DND-41 (cell line): ENCODE data around the gene TSPAN17.
A peak's percentile ranks its signal among the peaks of the same experiment; 100 is the strongest.

Experiments used
- ATAC-seq: fragments of 200-7000 bp; cut with Tn5 transposase; 3 replicates; pipeline ENCODE4 v1.9.1; 2021; ENCODE audit warnings: low read depth; ENCODE audit not compliant: insufficient read depth
- DNase-seq: peaks from one replicate; pipeline ENCODE4 v3.0.0-alpha.2; 2020
- H2AFZ ChIP-seq: 2 replicates; pipeline ENCODE4 v1.6.0; 2012; ENCODE audit warnings: low read depth, low read length
- H3K27ac ChIP-seq: 2 replicates; pipeline ENCODE4 v1.5.1; 2012; ENCODE audit warnings: low read length, inconsistent platforms
- H3K27me3 ChIP-seq: fragments of 200-600 bp; sonication (generic); 2 replicates; pipeline ENCODE4 v1.6.0; 2012; ENCODE audit warnings: low read length, mild to moderate bottlenecking, inconsistent platforms; ENCODE audit not compliant: insufficient read depth, poor library complexity
- H3K36me3 ChIP-seq: 2 replicates; pipeline ENCODE4 v1.5.1; 2012; ENCODE audit warnings: low read length, inconsistent platforms; ENCODE audit not compliant: insufficient read depth
- H3K4me1 ChIP-seq: 2 replicates; pipeline ENCODE4 v1.5.1; 2012; ENCODE audit warnings: mild to moderate bottlenecking, low read length; ENCODE audit not compliant: insufficient read depth
- H3K4me2 ChIP-seq: 2 replicates; pipeline ENCODE4 v1.6.0; 2012; ENCODE audit warnings: mild to moderate bottlenecking, moderate library complexity, low read length, inconsistent platforms; ENCODE audit not compliant: insufficient read depth
- H3K4me3 ChIP-seq, 2 experiments: fragments of 200-600 bp in 1 of 2; shearing (Covaris generic) in 1 of 2; 2 replicates each; pipeline ENCODE4 v1.5.1; 2012 to 2016; ENCODE audit warnings: inconsistent platforms in 2 of 2, low read length in 2 of 2, mild to moderate bottlenecking in 2 of 2, low read depth in 1 of 2, moderate library complexity in 1 of 2
- H3K79me2 ChIP-seq: 2 replicates; pipeline ENCODE4 v1.6.0; 2012; ENCODE audit warnings: low read length, inconsistent platforms; ENCODE audit not compliant: insufficient read depth
- H3K9ac ChIP-seq: 2 replicates; pipeline ENCODE4 v1.6.0; 2012; ENCODE audit warnings: low read depth, mild to moderate bottlenecking, inconsistent platforms, low read length, moderate library complexity
- H3K9me3 ChIP-seq: 2 replicates; pipeline ENCODE4 v1.5.1; 2012; ENCODE audit warnings: low read length, moderate library complexity, mild to moderate bottlenecking, inconsistent platforms; ENCODE audit not compliant: insufficient read depth, severe bottlenecking
- H4K20me1 ChIP-seq: 2 replicates; pipeline ENCODE4 v1.6.0; 2012; ENCODE audit warnings: low read length; ENCODE audit not compliant: insufficient read depth
- CTCF ChIP-seq: IDR thresholded peaks from 2 replicates; pipeline ENCODE4 v1.5.1; 2012; ENCODE audit warnings: borderline replicate concordance, low read length, moderate library complexity, mild to moderate bottlenecking; ENCODE audit not compliant: poor library complexity, severe bottlenecking; ENCODE audit errors: extremely low read depth
- EZH2 ChIP-seq: IDR thresholded peaks from 3 replicates; pipeline ENCODE4 v1.6.1; 2012; ENCODE audit warnings: borderline replicate concordance, low read depth, mild to moderate bottlenecking, moderate library complexity, low read length, inconsistent platforms; ENCODE audit not compliant: severe bottlenecking

TSPAN17 gene

GRCh38 chr5:176644878-176645670 is 2.2 kb upstream of the TSPAN17 start:
- H3K9me3 ChIP-seq: no peaks in the 10 kb centered on the region
- H2AFZ ChIP-seq: no peak overlapping the region
- H3K4me2 ChIP-seq: no peak overlapping the region
- peaks cover 33% of the 10 kb centered on the region for H3K4me1 ChIP-seq
- peaks cover 20% of the 10 kb centered on the region for H3K79me2 ChIP-seq
- H3K36me3 ChIP-seq: no peaks in the 10 kb centered on the region
- H3K4me3 ChIP-seq: no peak overlapping the region
- TF ChIP-seq EZH2: no peak
- no peak for TF ChIP-seq CTCF
- no peak overlapping the region for H3K27ac ChIP-seq
- H3K9ac ChIP-seq: no peak overlapping the region
- ATAC-seq (no peak), DNase-seq (no peak)
- H4K20me1 ChIP-seq: peaks cover 7% of the 10 kb centered on the region; the same call in 1 of the 2 replicates
- H3K27me3 ChIP-seq: no peaks in the 10 kb centered on the region

DNA sequence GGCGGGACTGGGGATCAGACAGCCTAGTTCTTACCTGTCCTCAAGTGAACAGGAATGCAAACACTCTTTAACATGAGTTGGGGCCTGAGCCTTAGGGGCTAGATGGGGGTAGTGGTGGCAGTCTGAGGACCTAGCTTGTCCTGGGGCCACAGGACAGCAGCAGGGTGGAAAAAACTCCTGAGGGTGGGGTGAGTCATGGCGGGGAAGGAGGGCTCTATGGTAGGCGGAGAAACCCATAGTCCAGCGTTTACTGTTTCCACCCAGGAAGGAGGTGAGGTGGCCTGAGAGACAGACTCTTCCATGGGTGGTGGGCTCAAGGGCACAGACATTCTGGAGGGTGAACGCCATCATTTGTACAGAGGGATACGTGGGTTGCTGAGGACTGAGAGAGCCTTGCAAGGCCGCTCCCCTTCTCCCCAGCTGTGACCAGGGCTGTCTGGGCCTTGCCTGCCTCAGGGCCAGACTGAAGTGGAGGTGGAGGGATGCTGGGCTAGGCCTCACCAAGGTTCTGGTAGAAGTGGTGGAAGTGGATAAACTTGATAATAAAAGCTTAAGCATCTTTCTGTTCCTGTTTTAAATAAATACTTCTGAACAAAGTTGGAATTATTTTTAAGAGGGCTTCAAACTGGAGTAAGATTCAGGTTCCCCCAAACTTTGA is 1.1 kb upstream of the TSPAN17 start:
- H4K20me1 ChIP-seq: peaks cover 17% of the 10 kb centered on the region; the same call in 1 of the 2 replicates
- peak overlapping the region; percentile 93 for H3K9ac ChIP-seq

GRCh38 chr5:176646707-176647029 is 616 bp upstream of the TSPAN17 start:
- Histone ChIP-seq H3K9ac (peak overlapping the region; percentile 93), H3K36me3 (no peaks in the 10 kb centered on the region), H2AFZ (peak overlapping the region; percentile 98), H3K4me2 (peak overlapping the region; percentile 99), H4K20me1 (peaks cover 22% of the 10 kb centered on the region; the same call in 1 of the 2 replicates), H3K79me2 (peaks cover 27% of the 10 kb centered on the region), H3K4me3 (peak overlapping the region; percentile 83 to 90), H3K27ac (peak overlapping the region; percentile 90), H3K4me1 (peaks cover 40% of the 10 kb centered on the region), H3K27me3 (no peaks in the 10 kb centered on the region), H3K9me3 (no peaks in the 10 kb centered on the region)
- DNase-seq (no peak), ATAC-seq (no peak)
- TF ChIP-seq EZH2 (no peak), CTCF (no peak)

More for the DNA sequence above, 1.1 kb upstream of the TSPAN17 start:
- no peaks in the 10 kb centered on the region for H3K27me3 ChIP-seq
- H3K36me3 ChIP-seq: no peaks in the 10 kb centered on the region
- TF ChIP-seq EZH2 (no peak), CTCF (no peak)
- H3K79me2 ChIP-seq: peaks cover 27% of the 10 kb centered on the region
- no peak for ATAC-seq
- DNase-seq: no peak
- H3K9me3 ChIP-seq: no peaks in the 10 kb centered on the region
- H2AFZ ChIP-seq: peak overlapping the region; percentile 98
- peaks cover 40% of the 10 kb centered on the region for H3K4me1 ChIP-seq
- peak overlapping the region in 1 of 2 experiments; percentile 83; a peak in 3 of 4 replicates for H3K4me3 ChIP-seq
- peak overlapping the region; percentile 90 for H3K27ac ChIP-seq
- peak overlapping the region; percentile 99 for H3K4me2 ChIP-seq
